Measurements from ENCODE around the gene BCO2.

DNA sequence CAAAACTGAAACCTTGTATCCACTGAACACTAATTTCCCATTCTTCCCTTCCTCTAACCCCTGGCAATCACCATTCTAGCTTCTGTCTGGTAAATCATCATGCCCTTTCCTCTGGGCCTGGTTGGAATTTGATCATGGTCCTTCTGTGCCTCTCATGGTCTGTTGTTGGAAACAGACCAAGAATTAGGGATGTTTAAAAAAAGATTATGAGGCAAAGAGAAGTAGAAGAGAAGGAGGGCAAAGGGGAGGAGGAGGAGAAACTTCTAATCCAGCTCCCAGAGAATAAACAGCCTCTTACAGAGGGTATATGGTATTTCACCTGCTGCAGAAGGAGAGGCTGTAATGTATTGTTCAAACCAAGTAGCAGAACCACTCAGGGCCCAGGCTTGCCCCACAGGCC is 10.6 kb downstream of the BCO2 start:
- TF ChIP-seq, protein P1, sequence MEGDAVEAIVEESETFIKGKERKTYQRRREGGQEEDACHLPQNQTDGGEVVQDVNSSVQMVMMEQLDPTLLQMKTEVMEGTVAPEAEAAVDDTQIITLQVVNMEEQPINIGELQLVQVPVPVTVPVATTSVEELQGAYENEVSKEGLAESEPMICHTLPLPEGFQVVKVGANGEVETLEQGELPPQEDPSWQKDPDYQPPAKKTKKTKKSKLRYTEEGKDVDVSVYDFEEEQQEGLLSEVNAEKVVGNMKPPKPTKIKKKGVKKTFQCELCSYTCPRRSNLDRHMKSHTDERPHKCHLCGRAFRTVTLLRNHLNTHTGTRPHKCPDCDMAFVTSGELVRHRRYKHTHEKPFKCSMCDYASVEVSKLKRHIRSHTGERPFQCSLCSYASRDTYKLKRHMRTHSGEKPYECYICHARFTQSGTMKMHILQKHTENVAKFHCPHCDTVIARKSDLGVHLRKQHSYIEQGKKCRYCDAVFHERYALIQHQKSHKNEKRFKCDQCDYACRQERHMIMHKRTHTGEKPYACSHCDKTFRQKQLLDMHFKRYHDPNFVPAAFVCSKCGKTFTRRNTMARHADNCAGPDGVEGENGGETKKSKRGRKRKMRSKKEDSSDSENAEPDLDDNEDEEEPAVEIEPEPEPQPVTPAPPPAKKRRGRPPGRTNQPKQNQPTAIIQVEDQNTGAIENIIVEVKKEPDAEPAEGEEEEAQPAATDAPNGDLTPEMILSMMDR (IDR thresholded peaks at IDR 0.05) = no peak
- TF ChIP-seq POLR2A (IDR thresholded peaks at IDR 0.05) = no peak

Measured in Peyer's patch (tissue), 4 donors.